Measurements from ENCODE around the gene ZKSCAN3.
"Not testable (repeated sequence)": the region's sequence is repeated elsewhere in the genome, so short reads cannot be mapped to it uniquely, and the experiment has no call there.

Gene ZKSCAN3

GRCh38 chr6:28360961-28361360 lies 11.2 kb downstream of the ZKSCAN3 start:
- no peak for DNase-seq (ENCODE audit: low read depth in 1 of 2, low spot score in 1 of 2)
- no peaks in the 10 kb centered on the region for H3K27me3 ChIP-seq (ENCODE audit: insufficient read depth, poor library complexity, severe bottlenecking)
- TF ChIP-seq POLR2AphosphoS5 (IDR thresholded peaks at IDR 0.05; ENCODE audit: low read depth) (no peak), CTCF (IDR thresholded peaks at IDR 0.05; ENCODE audit: insufficient read depth, low read length) (no peak), SPI1 (IDR thresholded peaks at IDR 0.05; ENCODE audit: borderline replicate concordance, low read depth) (no peak), GABPA (IDR thresholded peaks at IDR 0.05; ENCODE audit: low read depth) (no peak)
- TF ChIP-seq, protein P1, sequence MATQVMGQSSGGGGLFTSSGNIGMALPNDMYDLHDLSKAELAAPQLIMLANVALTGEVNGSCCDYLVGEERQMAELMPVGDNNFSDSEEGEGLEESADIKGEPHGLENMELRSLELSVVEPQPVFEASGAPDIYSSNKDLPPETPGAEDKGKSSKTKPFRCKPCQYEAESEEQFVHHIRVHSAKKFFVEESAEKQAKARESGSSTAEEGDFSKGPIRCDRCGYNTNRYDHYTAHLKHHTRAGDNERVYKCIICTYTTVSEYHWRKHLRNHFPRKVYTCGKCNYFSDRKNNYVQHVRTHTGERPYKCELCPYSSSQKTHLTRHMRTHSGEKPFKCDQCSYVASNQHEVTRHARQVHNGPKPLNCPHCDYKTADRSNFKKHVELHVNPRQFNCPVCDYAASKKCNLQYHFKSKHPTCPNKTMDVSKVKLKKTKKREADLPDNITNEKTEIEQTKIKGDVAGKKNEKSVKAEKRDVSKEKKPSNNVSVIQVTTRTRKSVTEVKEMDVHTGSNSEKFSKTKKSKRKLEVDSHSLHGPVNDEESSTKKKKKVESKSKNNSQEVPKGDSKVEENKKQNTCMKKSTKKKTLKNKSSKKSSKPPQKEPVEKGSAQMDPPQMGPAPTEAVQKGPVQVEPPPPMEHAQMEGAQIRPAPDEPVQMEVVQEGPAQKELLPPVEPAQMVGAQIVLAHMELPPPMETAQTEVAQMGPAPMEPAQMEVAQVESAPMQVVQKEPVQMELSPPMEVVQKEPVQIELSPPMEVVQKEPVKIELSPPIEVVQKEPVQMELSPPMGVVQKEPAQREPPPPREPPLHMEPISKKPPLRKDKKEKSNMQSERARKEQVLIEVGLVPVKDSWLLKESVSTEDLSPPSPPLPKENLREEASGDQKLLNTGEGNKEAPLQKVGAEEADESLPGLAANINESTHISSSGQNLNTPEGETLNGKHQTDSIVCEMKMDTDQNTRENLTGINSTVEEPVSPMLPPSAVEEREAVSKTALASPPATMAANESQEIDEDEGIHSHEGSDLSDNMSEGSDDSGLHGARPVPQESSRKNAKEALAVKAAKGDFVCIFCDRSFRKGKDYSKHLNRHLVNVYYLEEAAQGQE (IDR thresholded peaks at IDR 0.05; ENCODE audit: insufficient replicate concordance, low read depth) = no peak
- no peak overlapping the region for H3K27ac ChIP-seq (replicated peaks)
- H3K4me3 ChIP-seq (replicated peaks; ENCODE audit: insufficient read depth, low read length) = no peak overlapping the region

GRCh38 chr6:28365590-28365989 lies 15.8 kb downstream of the ZKSCAN3 start:
- DNase-seq (ENCODE audit: low read depth in 1 of 2, low spot score in 1 of 2); H3K4me3 ChIP-seq (replicated peaks; ENCODE audit: insufficient read depth, low read length); H3K27me3 ChIP-seq (ENCODE audit: insufficient read depth, poor library complexity, severe bottlenecking); H3K27ac ChIP-seq (replicated peaks): not testable (repeated sequence)

GRCh38 chr6:28368522-28368921 lies 18.8 kb downstream of the ZKSCAN3 start:
- DNase-seq (ENCODE audit: low read depth in 1 of 2, low spot score in 1 of 2) = peak in 1 of 2 experiments; percentile 18
- TF ChIP-seq POLR2AphosphoS5 (IDR thresholded peaks at IDR 0.05; ENCODE audit: low read depth) (no peak), SPI1 (IDR thresholded peaks at IDR 0.05; ENCODE audit: borderline replicate concordance, low read depth) (no peak), GABPA (IDR thresholded peaks at IDR 0.05; ENCODE audit: low read depth) (no peak), CTCF (IDR thresholded peaks at IDR 0.05; ENCODE audit: insufficient read depth, low read length) (no peak)
- TF ChIP-seq, protein P1 (IDR thresholded peaks at IDR 0.05; ENCODE audit: insufficient replicate concordance, low read depth) = no peak

GRCh38 chr6:28369463-28369862 lies 19.7 kb downstream of the ZKSCAN3 start:
- Histone ChIP-seq H3K27ac (replicated peaks) (no peak overlapping the region), H3K4me3 (replicated peaks; ENCODE audit: insufficient read depth, low read length) (no peak overlapping the region), H3K27me3 (ENCODE audit: insufficient read depth, poor library complexity, severe bottlenecking) (no peaks in the 10 kb centered on the region)
- no peak for DNase-seq (ENCODE audit: low read depth in 1 of 2, low spot score in 1 of 2)
- no peak for TF ChIP-seq GABPA (IDR thresholded peaks at IDR 0.05; ENCODE audit: low read depth)
- TF ChIP-seq CTCF (IDR thresholded peaks at IDR 0.05; ENCODE audit: insufficient read depth, low read length) = no peak
- TF ChIP-seq SPI1 (IDR thresholded peaks at IDR 0.05; ENCODE audit: borderline replicate concordance, low read depth) = no peak
- TF ChIP-seq POLR2AphosphoS5 (IDR thresholded peaks at IDR 0.05; ENCODE audit: low read depth) = no peak
- TF ChIP-seq, protein P1 (IDR thresholded peaks at IDR 0.05; ENCODE audit: insufficient replicate concordance, low read depth) = no peak

More at GRCh38 chr6:28368522-28368921, 18.8 kb downstream of the ZKSCAN3 start:
- Histone ChIP-seq H3K27me3 (ENCODE audit: insufficient read depth, poor library complexity, severe bottlenecking) (no peaks in the 10 kb centered on the region), H3K27ac (replicated peaks) (no peak overlapping the region), H3K4me3 (replicated peaks; ENCODE audit: insufficient read depth, low read length) (no peak overlapping the region)

Measured in HL-60 (cell line).